ENCODE measurements around the gene NUMB. TPM values are rescaled to one million over a fixed set of nuclear protein-coding genes. Genes with fewer than 3 reads are reported as not detected.
A peak's percentile ranks its signal among the peaks of the same experiment; 100 is the strongest.

NUMB gene
- total RNA-seq, 1 experiment from 2014 or later, result 46.5 TPM

GRCh38 chr14:73462048-73462715, 3.8 kb upstream of the NUMB start:
- Histone ChIP-seq H4K5ac (ENCODE audit: insufficient read length, low read depth, low read length) (no peak overlapping the region), H4K20me1 (ENCODE audit: control insufficient read depth, insufficient read depth, insufficient read length) (no peaks in the 10 kb centered on the region), H3K27ac (ENCODE audit: insufficient read length, low read depth, low read length) (no peak overlapping the region), H3K79me1 (ENCODE audit: insufficient read depth, low read depth, low read length, poor library complexity, severe bottlenecking) (no peaks in the 10 kb centered on the region), H3K14ac (ENCODE audit: insufficient read depth, low read length) (no peak overlapping the region; the same call in 1 of the 2 replicates), H2BK20ac (ENCODE audit: low read depth, low read length, poor library complexity, severe bottlenecking) (no peak overlapping the region), H2AK5ac (ENCODE audit: insufficient read length, low read length) (no peak overlapping the region), H3K18ac (ENCODE audit: insufficient read length, low read depth, low read length) (no peak overlapping the region), H3K4ac (ENCODE audit: low read depth, low read length) (no peak overlapping the region), H2BK12ac (ENCODE audit: insufficient read length, low read depth, low read length) (no peak overlapping the region), H3K9me3 (ENCODE audit: control insufficient read depth, low read depth, low read length) (no peaks in the 10 kb centered on the region), H3K4me2 (ENCODE audit: insufficient read depth, insufficient read length, low read length) (no peak overlapping the region), H3K79me2 (ENCODE audit: insufficient read depth, low read length) (peaks cover 2% of the 10 kb centered on the region; the same call in 1 of the 2 replicates), H2BK120ac (ENCODE audit: low read depth, low read length, poor library complexity, severe bottlenecking) (no peak overlapping the region), H4K91ac (ENCODE audit: insufficient read length, low read depth, low read length) (no peak overlapping the region), H3K56ac (ENCODE audit: insufficient read length, low read depth, low read length) (no peak overlapping the region), H2AFZ (ENCODE audit: low read length) (peak overlapping the region; percentile 34), H3T11ph (ENCODE audit: low read length) (no peak overlapping the region), H3K23me2 (ENCODE audit: insufficient read length, low read depth, low read length, poor library complexity, severe bottlenecking) (peaks cover 5% of the 10 kb centered on the region), H3K4me1 (ENCODE audit: insufficient read depth, low read length) (no peaks in the 10 kb centered on the region), H2BK5ac (ENCODE audit: insufficient read length, low read length) (no peak overlapping the region), H3K27me3 (ENCODE audit: insufficient read depth, low read length) (no peaks in the 10 kb centered on the region), H2BK15ac (ENCODE audit: low read depth, low read length) (no peak overlapping the region), H3K9ac (ENCODE audit: extremely low read depth, insufficient read length, low read length) (no peak overlapping the region), H3K23ac (ENCODE audit: insufficient read length, low read depth, low read length) (no peak overlapping the region), H4K8ac (replicated peaks; ENCODE audit: insufficient read length, low read depth, low read length) (no peak overlapping the region)
- no CpG with 5 or more reads among the region's 6 CpGs for WGBS (ENCODE audit: extremely low coverage, insufficient read length, low lambda C conversion rate)
- no peaks in the 10 kb centered on the region for H3K9me3 Mint-ChIP-seq
- H3K27ac Mint-ChIP-seq, result no peak overlapping the region; a peak in 1 of 7 replicates
- H3K36me3 Mint-ChIP-seq (ENCODE audit: insufficient read depth in 1 of 3, low read depth in 3 of 3), result no peaks in the 10 kb centered on the region
- H3K4me1 Mint-ChIP-seq, result peaks cover 25 to 34% of the 10 kb centered on the region in 2 experiments
- no peaks in the 10 kb centered on the region for H3K27me3 Mint-ChIP-seq (ENCODE audit: low read depth)
- H3K4me3 Mint-ChIP-seq, result no peak overlapping the region
- DNase-seq, result no peak
- no peak for TF ChIP-seq CTCF (conservative IDR thresholded peaks at IDR 0.05)
